Measurements from ENCODE around the gene KRT38. TPM values are rescaled to one million over a fixed set of nuclear protein-coding genes. Genes with fewer than 3 reads are reported as not detected.

KRT38 gene
- not detected for total RNA-seq
- long read RNA-seq, result 0 reads

DNA sequence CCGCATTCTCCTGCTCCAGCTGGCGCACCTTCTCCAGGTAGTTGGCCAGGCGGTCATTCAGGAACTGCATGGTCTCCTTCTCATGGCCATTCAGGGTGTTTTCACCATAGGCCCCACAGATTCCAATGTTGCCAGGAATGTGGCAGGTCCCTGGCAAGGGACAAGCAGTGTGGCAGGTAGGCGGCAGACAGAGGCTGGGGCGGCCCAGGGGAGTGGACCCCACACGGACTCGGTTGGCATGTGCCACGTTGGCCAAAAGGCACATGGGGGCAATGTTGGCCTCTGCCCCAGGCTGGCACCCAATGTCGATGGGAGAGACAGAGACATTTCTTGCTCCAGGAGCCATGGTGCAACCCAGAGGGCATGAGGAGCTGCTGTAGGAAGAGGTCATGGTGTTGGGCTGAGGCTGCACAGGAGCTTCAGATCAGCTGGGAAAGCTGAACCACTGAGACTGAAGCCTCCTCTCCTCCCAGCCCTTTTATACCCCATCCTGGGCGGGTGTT, at the start of gene KRT38:
KRT38 (minus strand) TSS at position 453 of the 503 bp plus-strand sequence; CDS start at position 391, 62 bp downstream.
- DNase-seq (ENCODE audit: low spot score), result no peak

GRCh38 chr17:41489531-41489930, 48.7 kb upstream of the KRT38 start, which contains the start of gene KRT36:
TSS of gene KRT36 (minus strand) at chr17:41489910. CDS start at chr17:41489864, 46 bp downstream.
- no peak for DNase-seq (ENCODE audit: low spot score)

DNA sequence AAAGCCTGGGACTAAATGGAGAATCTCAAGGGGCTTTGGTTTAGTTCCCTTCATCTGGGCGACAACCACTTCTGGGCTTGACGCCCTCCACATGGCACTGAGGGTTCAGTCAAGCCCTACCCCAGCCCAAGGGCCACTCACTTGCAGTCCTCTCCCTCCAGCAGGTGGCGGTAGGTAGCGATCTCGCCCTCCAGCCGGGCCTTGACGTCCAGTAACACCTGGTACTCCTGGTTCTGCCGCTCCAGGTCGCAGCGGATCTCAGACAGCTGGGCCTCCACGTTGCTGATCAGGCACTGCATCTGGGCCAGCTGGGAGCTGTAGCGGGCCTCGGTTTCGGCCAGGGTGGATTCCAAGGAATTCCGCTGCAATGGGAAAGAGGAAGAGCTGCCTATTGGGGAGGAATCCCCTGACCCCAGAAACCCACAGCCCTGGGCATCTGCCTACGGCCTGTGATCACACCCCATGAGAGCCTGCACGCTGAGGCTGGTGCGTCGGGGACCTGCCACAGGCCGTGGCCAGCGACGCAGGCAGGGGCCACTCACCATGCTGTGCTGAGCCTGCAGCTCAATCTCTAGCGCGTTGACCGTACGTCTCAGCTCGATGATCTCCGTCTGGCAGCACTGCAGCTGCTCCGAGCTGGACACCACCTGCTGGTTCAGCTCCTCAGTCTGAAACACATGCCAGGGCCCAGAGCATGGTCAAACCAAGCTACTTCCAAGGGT, 46.2 kb upstream of the KRT38 start:
- DNase-seq (ENCODE audit: low spot score), result no peak

- no peak for DNase-seq (ENCODE audit: low spot score)
Measured at GRCh38 chr17:41486316-41486715, 45.5 kb upstream of the KRT38 start.

DNA sequence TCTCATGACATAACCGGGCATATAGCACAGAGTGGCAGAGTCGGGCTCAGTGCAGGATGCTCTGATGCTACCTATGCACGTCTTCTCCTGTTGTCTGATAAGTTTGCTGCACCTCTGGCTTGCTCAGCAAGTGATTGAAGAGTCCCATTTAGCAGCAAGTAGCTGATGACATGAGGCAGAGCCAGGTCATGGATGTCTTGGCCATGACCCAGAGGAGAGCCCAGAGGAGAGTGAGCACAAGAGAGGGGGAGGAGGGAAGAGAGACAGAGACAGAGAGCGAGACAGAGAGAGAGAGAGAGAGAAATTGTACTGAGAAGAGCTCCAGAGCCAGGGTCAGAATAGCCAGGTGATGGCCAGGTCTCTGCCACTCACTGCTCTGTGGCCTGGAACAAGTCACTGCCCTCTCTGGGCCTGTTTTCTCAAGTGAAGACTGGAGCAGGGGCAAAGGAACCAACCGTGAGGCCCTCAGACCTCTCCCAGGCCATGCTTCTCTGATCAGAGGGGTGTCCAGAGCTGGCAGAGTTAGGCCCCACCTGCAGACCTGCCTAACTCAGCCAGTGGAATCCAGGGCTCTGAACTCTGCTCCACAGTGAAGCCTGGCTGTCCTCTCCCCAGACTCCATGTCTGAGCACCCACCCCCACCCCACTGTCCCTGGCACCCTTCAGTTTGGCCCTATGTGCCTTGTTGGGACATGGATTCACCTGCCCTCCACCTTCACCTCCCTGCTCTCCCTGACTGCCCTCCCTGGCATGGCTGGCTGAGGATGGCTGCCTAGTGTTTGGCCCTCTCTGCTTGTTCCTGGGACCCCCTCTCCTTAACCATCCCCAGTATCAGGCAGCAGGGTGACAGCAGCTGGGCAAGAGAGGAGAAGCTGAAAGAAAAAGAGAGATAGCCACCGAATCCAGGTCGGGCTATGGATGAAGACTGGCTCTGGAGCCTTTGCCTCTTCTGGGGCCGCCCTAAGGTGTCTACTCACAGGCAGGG, 44.4 kb upstream of the KRT38 start:
- no peak for DNase-seq (ENCODE audit: low spot score)

- DNase-seq (ENCODE audit: low spot score), result no peak
Measured at GRCh38 chr17:41483991-41484826, 43.4 kb upstream of the KRT38 start.

GRCh38 chr17:41483531-41483930, 42.7 kb upstream of the KRT38 start:
- no peak for DNase-seq (ENCODE audit: low spot score)

GRCh38 chr17:41481036-41481435, 40.3 kb upstream of the KRT38 start, which contains the start of gene KRT35:
TSS of gene KRT35 (minus strand) at chr17:41481151. CDS start at chr17:41481097, 54 bp downstream.
- DNase-seq (ENCODE audit: low spot score), result no peak

DNA sequence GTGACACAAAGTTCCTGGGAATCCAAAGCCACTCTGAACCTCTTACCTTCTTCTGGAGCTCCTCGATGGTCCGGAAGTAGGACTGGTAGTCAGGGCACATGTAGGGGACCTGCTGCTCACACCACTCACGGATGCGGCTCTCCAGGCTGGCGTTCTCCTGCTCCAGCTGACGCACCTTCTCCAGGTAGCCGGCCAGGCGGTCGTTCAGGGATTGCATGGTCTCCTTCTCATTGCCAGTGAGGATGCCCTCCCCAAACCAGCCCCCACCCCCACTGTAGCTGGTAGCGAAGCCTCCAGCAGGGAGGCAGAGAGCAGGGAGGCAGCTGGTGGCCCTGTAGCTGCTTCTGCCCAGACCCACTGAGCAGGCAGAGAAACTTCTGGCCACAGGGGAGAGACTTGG, 39.8 kb upstream of the KRT38 start:
- no peak for DNase-seq (ENCODE audit: low spot score)

- no peak for DNase-seq (ENCODE audit: low spot score)
Measured at GRCh38 chr17:41480136-41480535, 39.4 kb upstream of the KRT38 start.

DNA sequence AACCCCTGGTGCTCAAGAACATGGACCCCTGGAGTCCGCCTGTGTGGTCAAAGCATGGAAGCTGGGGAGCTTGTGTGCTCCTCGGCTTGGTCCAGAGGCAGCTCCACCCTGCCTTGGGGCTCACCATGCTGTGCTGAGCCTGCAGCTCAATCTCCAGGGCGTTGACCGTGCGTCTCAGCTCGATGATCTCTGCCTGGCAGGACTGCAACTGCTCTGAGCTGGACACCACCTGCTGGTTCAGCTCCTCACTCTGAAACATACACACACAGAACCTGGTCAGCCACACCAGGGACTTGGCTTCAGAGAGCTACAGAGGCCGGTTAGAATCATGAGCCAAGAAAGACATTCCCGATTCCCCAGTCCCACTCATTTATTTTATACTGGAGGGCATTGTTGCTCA, 37.5 kb upstream of the KRT38 start:
- no peak for DNase-seq (ENCODE audit: low spot score)

DNA sequence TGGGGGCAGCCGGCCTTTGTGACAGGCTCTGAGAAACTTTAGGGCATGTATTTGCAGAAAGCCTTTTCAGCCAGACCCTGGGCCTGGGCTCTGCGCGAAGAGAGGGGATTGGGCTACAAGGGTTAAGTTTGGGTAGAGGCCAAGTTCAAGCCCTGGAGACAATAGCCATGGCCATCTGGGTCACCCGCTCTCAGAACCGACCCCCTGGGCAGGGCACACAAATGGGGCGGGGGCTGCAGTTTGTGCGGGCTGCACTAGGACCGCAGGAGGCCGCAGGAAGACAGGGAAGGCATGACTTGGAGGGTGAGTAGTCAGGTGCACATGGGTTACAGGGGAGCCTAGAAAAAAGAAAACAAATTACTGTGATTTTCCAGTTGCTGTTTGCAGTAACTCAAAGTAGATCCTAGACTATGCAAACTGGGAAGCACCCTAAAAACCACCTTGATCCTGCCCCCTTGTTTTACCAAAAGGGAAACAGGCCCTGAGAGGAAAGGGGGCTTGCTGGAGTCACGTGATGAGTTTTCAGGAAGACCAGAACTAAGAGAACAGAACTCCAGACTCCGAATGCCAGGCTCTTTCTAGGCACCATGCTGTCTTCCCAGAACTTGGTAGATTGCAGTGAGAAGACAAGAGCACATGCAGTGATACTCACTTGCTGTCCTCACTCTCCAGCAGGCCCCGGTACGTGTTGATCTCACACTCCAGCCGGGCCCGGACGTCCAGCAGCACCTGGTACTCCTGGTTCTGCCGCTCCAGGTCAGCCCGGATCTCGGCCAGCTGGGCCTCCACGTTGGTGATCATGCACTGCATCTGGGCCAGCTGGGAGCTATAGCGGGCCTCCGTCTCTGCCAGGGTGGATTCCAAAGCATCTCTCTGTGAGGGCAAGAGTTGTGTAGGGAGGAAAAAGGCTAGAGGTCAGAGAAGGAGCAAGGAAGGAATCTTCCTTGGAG, 36.4 kb upstream of the KRT38 start:
- DNase-seq (ENCODE audit: low spot score), result no peak

DNA sequence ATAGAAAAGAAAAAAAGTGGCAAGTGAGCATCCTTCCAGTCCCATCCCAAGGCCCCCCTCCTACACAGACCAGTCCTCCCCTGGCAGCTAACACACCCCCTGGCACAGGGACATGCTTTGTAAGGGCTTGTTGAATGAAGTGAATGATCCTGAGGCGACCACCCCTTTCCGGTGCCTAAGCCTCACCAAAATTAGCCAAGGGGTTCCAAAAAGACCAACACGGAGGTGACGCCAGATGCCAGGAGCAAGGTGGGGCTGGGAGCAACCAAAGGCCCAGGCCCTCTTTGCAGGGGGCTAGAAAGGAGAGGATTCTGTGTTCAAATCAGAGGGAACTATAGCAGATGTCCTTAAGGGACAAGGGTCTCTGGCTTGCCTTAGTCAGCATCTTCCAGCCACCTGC, 34.6 kb upstream of the KRT38 start:
- peak; percentile 64 for DNase-seq (ENCODE audit: low spot score)

DNA sequence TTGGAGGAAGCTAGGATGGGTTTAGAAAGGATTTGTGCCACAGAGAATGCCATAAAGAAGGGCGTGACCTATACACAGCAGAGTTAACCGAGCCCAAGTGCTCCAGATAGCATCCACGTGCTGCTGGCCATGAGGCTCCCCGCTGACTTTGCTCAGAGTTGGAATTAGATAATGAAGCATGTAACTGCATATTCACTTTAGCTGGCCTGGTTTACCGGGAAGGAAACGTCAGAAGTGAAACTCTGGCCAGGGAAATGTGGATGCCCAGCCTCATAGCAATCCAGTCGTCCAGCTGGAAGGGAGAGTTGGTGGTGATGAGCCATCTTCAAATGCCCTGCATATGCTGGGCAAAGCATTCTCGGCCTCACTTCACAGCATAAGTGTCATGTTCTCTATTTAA, 34.1 kb upstream of the KRT38 start:
- no peak for DNase-seq (ENCODE audit: low spot score)

- DNase-seq (ENCODE audit: low spot score), result no peak
Measured at GRCh38 chr17:41468346-41468745, 27.6 kb upstream of the KRT38 start.

- DNase-seq (ENCODE audit: low spot score), result no peak
Measured at GRCh38 chr17:41467561-41467960, 26.8 kb upstream of the KRT38 start.

GRCh38 chr17:41466988-41467387, 26.2 kb upstream of the KRT38 start, which contains the start of gene KRT32:
TSS of gene KRT32 (minus strand) at chr17:41467386. CDS start at chr17:41467325, 61 bp downstream.
- no peak for DNase-seq (ENCODE audit: low spot score)

- no peak for DNase-seq (ENCODE audit: low spot score)
Measured at GRCh38 chr17:41464682-41465081, 23.9 kb upstream of the KRT38 start.

GRCh38 chr17:41464173-41464572, 23.4 kb upstream of the KRT38 start:
- DNase-seq (ENCODE audit: low spot score), result no peak

DNA sequence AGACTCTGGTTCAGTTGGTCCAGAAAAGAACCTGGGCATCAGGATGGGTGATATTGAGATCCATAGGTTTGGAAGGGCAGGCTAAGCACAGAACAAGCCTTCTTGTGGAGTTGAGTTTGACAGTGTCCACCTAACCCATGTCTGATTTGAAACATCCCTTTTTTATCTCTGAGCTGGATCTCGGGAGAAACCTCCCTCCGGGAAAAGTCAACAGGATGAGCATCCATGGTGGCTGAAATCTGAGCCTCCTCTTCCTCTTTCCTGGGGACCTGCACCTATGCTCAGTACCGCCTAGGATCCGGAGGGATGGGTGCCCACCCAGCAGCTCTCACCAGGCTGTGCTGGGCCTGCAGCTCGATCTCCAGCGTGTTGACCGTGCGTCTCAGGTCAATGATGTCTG, 23.0 kb upstream of the KRT38 start:
- no peak for DNase-seq (ENCODE audit: low spot score)
